Islet precursor cell (in vitro differentiated cells): ENCODE results near the gene GSTT2B.
"Not testable (repeated sequence)": the region's sequence is repeated elsewhere in the genome, so short reads cannot be mapped to it uniquely, and the experiment has no call there.

Source experiments
- DNase-seq: peaks from one replicate; pipeline ENCODE4 v3.0.0-alpha.2; 2018

Gene GSTT2B

DNA sequence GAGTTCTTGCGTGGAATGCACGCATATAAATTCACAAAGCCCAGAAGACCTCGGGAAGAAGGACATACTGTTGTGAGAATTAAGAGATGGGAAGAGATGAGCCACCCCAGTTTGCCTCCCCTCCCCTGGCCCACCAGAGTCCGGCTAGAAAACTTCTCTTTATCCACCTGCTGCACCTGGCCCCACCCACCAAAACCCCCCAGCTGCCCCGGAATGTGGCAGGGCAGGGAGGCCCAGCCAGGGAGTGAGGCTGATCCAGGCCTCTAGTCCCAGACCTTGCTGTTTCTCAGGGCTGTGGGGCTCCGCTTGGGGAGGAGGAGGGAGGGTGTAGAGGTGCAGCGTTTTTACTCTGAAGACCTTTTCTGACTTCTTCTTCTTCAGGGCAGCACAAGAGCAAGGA is 19.6 kb upstream of the GSTT2B start:
- DNase-seq: not testable (repeated sequence)

GRCh38 chr22:23979557-23980240 is 18.7 kb upstream of the GSTT2B start, which contains the start of gene GSTT2:
Gene GSTT2, plus strand, starts transcription at chr22:23980134.
- not testable (repeated sequence) for DNase-seq

DNA sequence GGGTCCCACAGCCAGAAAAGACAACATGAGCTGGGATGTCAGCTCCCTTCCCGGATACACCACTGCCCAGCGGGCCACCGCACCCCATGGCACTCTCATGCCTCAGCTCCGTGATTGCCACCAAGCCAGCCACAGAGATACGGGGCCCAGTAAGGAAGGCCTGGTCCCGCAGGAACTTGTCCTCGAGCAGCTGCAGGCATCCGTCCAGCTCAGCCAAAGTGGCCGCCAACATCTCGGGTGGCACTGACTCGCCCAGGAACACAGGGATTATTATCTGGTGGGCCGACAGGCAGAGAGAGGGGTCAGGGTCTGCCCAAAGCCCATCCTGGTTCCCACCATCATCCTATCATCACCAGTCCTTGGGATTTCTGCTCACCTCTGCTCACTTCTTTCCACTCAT is 16.3 kb upstream of the GSTT2B start:
- DNase-seq: not testable (repeated sequence)

- DNase-seq: not testable (repeated sequence)
These were observed 13.9 kb upstream of the GSTT2B start for GRCh38 chr22:23974836-23975352.

GRCh38 chr22:23974345-23974744 is 13.3 kb upstream of the GSTT2B start, which contains the start of gene DDT:
Gene DDT, minus strand, starts transcription at chr22:23974441. Its CDS starts 27 bp downstream, at chr22:23974414.
- DNase-seq: not testable (repeated sequence)

DNA sequence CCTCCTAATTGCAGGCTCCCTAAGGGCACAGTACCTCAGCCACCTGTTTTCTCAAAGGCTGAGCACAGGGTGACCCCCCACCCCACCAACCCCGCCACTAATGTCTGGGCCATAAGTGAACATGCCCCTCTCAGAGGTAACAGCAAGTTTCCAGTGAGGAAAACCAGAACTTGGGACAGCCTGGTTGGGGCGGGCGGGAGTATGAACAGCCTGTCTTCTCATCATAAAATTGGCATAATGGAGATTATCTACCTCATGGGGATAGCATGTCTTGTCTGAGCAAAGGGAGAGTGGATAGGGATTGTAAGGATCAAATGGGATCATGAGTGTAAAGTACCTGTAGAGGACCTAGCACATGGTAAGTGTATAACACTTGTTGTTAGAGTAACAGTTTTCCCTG is 10.9 kb upstream of the GSTT2B start:
- not testable (repeated sequence) for DNase-seq

DNA sequence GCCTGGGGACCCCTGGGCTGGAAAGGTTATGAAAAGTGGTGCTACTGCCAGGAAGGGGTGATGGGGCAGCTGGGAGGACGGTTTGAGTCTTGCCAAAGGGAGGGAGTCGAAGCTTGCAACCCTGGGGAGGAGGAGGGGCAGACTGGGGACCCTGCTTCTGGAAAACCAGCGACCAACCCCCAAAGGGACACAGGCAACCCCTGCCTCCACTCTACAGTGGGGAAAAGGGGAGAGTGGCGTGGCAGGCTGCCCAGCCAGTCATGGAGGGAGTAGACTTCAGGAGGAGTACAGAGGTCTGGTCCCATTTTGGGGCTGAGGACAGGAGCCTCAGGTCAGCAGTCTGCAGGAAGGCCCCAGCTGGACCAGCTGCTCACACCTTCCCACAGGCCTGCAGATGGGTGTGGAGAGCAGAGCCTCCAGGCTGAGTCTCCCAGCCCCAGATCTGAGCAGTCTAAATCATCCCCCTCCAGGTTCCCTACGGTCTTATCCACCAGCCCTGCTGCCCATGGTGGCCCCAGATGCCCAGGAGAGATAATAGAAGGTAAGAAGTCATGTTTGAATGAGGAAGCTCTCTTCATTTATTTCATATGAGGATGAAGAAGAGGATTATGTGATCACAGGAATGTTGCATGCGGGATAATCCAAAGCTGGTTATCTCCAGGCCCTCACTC is 10.0 kb upstream of the GSTT2B start:
- no peak for DNase-seq

GRCh38 chr22:23970201-23970641 is 9.2 kb upstream of the GSTT2B start:
- no peak for DNase-seq

DNA sequence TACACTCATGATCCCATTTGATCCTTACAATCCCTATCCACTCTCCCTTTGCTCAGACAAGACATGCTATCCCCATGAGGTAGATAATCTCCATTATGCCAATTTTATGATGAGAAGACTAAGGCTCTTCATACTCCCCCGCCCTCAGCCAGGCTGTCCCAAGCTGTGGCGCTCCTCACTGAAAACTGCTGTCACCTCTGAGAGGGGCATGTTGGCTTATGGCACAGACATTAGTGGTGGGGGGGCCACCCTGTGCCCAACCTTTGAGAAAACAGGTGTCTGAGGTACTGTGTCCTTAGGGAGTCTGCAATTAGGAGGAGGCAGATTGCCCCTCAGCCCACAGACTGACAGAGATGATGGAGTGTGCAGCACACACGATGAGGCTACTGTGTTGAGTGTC is 8.1 kb upstream of the GSTT2B start:
- DNase-seq: no peak

DNA sequence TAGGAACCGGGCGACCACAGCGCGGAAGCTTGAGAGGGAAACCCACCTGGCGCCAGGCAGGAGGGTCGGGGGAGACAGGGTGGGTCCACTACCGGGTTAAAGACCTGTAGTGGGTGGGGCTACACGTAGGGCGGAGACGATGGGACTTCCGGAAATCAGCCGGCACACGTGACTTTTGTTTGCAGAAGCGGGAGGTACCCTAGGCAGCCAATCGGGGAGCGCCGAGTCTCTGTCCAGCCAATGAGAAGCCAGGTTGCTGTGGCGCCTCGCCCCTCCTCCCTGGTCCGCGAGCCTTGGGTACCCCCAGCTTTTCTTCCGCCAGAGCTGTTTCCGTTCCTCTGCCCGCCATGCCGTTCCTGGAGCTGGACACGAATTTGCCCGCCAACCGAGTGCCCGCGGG is 5.6 kb upstream of the GSTT2B start, which contains the start of gene DDTL:
DDTL (plus strand) TSS at position 321 of the 400 bp plus-strand sequence; CDS start at position 348, 27 bp downstream.
- not testable (repeated sequence) for DNase-seq

DNA sequence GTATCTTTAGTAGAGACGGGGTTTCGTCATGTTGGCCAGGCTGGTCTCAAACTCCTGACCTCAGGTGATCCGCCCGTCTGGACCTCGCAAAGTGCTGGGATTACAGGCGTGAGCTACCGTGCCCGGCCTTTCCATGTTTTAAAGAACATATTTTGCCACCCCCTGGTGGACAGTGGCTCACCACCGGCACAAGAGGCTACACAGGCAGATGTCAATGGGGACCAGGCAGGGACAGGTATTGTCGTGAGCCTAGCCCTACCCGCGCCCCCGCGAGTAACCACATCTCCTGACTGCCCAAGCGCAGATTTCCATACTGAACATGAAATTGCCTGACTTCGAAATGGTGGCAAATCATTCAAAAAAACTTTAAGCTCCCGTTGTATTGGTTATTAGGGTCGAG is 5.1 kb upstream of the GSTT2B start:
- not testable (repeated sequence) for DNase-seq

- DNase-seq: peak; percentile 84
These were observed 4.6 kb downstream of the GSTT2B start for GRCh38 chr22:23956301-23956900.

DNA sequence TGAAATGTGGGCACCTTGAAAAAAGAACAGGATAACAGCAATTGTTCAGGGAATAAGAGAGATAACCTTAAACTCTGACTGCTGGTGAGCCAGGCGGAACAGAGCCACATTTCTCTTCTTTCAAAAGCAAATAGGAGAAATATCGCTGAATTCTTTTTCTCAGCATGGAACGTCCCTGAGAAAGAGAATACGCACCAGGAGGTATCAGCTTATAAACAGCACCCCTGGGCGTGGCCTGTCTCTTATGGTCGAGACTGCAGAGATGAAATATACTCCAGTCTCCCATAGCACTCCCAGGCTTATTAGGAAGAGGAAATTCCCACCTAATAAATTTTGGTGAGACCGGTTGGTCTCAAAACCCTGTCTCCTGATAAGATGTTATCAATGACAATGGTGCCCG is 5.1 kb downstream of the GSTT2B start:
- DNase-seq: not testable (repeated sequence)

DNA sequence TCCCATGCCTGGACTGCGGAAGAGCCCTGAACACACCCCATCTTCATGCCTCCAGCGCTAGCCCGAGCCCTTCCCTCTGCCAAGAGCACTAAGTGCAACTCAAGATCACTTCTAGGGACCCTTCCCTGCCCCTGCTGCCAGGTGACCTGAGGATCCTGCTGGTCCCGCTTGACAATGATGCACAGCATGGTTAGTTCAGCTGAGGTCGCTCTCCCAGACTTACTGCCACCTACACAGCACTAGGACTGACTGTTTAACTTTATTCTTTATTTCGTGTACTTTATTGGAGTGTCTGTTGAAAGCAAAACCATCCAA is 6.0 kb downstream of the GSTT2B start:
- DNase-seq: not testable (repeated sequence)

DNA sequence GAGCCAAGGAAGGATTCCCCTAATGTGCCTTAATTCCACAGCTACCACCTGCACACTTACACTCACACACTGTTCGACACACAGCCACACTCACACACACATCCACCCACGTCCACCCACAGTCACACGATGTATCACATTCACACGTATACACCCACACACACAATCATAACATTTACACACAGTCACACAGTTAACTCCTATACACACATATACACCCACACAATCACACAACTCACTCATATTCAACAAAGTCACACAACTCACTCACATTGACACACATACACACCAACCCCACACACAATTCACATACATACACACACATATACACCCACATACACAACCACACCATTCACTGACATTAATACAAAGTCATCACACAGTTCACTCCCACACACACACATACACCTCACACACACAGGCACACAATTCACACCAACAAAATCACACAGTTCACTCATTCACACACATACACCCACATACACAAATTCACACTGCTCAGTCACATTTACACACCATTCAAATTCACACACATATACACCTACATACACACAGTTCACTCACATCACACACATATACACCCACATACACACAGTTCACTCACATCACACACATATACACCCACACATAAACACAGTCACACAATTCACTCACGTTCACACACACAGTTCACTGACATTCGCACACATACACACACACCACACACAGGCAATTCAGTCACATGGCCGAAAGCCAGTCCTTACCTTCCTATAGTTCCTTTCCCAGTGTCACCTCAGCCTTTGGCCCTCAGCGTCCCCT is 6.6 kb downstream of the GSTT2B start:
- DNase-seq: not testable (repeated sequence)

DNA sequence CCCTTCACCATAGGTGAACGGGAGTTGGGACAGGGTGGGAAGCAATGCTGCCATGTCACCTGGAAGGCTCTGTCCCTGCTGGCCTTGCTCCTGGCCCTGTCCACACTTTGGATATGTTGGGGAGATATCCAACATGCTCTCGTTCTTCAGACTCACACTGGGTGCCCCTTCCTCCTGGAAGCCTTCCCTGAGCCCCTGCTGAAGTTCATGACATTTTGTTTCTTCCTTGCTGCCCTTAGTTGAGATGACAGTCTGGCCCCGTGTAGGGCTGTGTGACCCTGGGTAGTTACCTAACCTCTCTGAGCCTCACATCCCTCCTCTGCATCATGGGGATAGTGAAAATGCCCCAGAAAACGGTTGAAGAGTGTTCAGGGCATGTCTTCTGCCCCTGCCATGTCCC is 7.5 kb downstream of the GSTT2B start:
- DNase-seq: not testable (repeated sequence)

GRCh38 chr22:23952794-23953405 is 8.1 kb downstream of the GSTT2B start:
- not testable (repeated sequence) for DNase-seq

- DNase-seq: not testable (repeated sequence)
These were observed 9.6 kb downstream of the GSTT2B start for GRCh38 chr22:23951383-23951782.

DNA sequence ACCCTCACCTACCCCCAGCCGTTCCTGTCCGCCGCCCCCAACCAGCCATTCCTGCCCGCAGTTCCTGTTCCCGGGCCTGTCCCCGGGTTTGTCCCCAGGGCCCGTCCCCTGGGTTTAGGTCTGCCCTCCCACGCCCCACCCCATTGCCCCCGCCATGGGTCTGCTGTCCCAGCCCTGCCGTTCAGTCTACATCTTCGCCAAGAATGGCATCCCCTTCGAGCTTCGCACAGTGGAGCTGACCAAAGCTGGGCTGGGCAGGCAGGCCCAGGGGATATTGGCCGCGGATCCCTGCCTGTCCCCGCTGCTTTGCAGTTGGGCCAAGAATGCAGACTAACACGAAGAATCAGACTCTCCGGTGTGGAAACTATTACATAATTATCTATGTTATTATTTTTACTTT is 11.2 kb downstream of the GSTT2B start:
- not testable (repeated sequence) for DNase-seq

GRCh38 chr22:23947391-23947790 is 13.6 kb downstream of the GSTT2B start:
- DNase-seq: not testable (repeated sequence)

DNA sequence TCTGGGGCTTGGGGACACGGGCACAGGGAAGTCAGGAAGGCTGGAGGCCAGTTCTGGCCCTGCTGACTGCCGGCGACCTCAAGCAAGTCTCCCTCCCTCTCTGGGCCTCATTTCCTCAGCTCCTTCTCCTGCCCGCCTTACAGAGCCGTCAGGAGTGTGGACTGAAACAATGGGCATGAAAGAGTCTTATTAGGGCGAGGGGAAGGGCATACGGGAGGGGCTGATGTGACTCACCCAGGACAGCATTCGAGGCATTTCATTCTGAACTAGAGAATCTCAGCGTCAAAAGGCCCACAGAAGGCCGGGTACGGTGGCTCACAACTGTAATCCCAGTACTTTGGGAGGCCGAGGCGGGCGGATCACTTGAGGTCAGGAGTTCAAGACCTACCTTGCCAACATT is 20.8 kb downstream of the GSTT2B start:
- not testable (repeated sequence) for DNase-seq

GRCh38 chr22:23939017-23939357 is 22.0 kb downstream of the GSTT2B start:
- DNase-seq: no peak
